Stimulated activated CD8-positive, alpha-beta memory T cell treated with anti-CD3 and anti-CD28 coated beads, Interleukin-2, amount 100 ng/mL, for 1 hour (primary cell): ENCODE data around the gene NHLRC4.
A peak's percentile ranks its signal among the peaks of the same experiment; 100 is the strongest.

Source experiments
- DNase-seq, 2 donors: peaks; one replicate each; pipeline ENCODE4 v3.0.0-alpha.2; 2020; ENCODE audit warnings: low read depth in 2 of 2

NHLRC4 gene

GRCh38 chr16:582614-583331, 16.0 kb downstream of the NHLRC4 start:
- DNase-seq, result no peak

GRCh38 chr16:583470-583814, 16.6 kb downstream of the NHLRC4 start:
- no peak for DNase-seq

GRCh38 chr16:583815-584591, 17.2 kb downstream of the NHLRC4 start:
- DNase-seq, result no peak

GRCh38 chr16:585351-585750, 18.5 kb downstream of the NHLRC4 start:
- no peak for DNase-seq

GRCh38 chr16:586047-586644, 19.3 kb downstream of the NHLRC4 start:
- DNase-seq, result no peak

- DNase-seq, result no peak
These were observed 20.1 kb downstream of the NHLRC4 start for GRCh38 chr16:586645-587590.

GRCh38 chr16:588639-588888, 21.8 kb downstream of the NHLRC4 start:
- peak; percentile 20 to 33 for DNase-seq

- peak; percentile 97 for DNase-seq
These were observed 22.3 kb downstream of the NHLRC4 start for GRCh38 chr16:588889-589657.

GRCh38 chr16:589658-590187, 22.9 kb downstream of the NHLRC4 start, which contains the start of gene RAB40C:
Gene RAB40C (plus strand): TSS chr16:590066. CDS start chr16:590292, 226 bp downstream.
- DNase-seq, result peak; percentile 96 to 99

GRCh38 chr16:590188-590814, 23.5 kb downstream of the NHLRC4 start:
- DNase-seq, result no peak

- no peak for DNase-seq
These were observed 24.0 kb downstream of the NHLRC4 start for GRCh38 chr16:590815-591200.

- DNase-seq, result no peak
These were observed 24.4 kb downstream of the NHLRC4 start for GRCh38 chr16:591231-591630.

GRCh38 chr16:591892-592517, 25.2 kb downstream of the NHLRC4 start:
- no peak for DNase-seq

GRCh38 chr16:592518-593306, 25.9 kb downstream of the NHLRC4 start:
- DNase-seq, result no peak

GRCh38 chr16:593406-593805, 26.6 kb downstream of the NHLRC4 start:
- no peak for DNase-seq

- no peak for DNase-seq
These were observed 27.0 kb downstream of the NHLRC4 start for GRCh38 chr16:593807-594206.

GRCh38 chr16:595094-595528, 28.3 kb downstream of the NHLRC4 start:
- no peak for DNase-seq

- DNase-seq, result no peak
These were observed 29.3 kb downstream of the NHLRC4 start for GRCh38 chr16:595942-596735.

- DNase-seq, result no peak
These were observed 29.9 kb downstream of the NHLRC4 start for GRCh38 chr16:596736-597060.
